ENCODE measurements around the gene PRDM9.
A peak's percentile ranks its signal among the peaks of the same experiment; 100 is the strongest.
"Not testable (repeated sequence)": the region's sequence is repeated elsewhere in the genome, so short reads cannot be mapped to it uniquely, and the experiment has no call there.

PRDM9 gene

DNA sequence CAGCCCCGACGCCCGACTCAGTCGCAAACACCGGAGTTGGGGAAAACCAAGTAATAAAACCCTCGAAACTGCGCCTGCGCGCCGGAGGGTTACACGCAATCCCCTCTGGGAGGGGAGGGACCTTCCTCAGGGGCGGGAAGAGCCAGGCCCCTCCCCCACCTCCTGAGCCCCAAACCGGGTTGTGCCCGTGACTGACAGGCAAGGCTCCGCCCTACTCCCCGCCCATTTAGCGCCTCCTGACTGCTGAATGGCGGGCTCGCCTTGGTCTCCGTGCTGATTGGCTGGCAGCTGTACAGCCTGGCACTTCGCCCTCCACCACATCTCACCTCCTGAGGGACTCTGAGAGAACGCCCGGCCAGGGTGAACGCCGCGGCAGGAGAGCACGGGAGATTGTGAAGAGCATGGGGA is at the start of gene PRDM9:
PRDM9 (plus strand) TSS at position 332 of the 408 bp plus-strand sequence. CDS start 1,425 bp downstream, outside the sequence.
- FAIRE-seq: no peak
- no peak for DNase-seq (ENCODE audit: low spot score)

DNA sequence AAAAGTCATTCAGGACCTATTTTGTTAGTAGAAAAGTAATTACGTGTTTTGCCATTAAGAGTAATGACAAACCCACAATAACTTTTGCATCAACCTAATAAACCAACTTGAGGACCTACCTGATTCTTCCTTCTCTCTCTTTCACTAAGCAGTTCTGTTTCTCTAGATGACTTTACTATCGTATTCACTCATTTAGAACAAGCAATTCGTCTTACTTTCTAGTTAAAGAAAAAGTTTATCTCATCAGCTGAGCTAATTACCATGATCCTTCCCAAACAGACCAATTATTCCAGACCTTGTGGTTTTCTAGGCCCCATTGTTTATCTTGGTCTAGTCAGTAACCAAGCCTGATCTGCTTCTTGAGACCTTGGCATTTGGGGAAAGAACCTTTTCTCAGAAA is 49.6 kb upstream of the PRDM9 start:
- FAIRE-seq (no peak), DNase-seq (ENCODE audit: low spot score) (no peak)

DNA sequence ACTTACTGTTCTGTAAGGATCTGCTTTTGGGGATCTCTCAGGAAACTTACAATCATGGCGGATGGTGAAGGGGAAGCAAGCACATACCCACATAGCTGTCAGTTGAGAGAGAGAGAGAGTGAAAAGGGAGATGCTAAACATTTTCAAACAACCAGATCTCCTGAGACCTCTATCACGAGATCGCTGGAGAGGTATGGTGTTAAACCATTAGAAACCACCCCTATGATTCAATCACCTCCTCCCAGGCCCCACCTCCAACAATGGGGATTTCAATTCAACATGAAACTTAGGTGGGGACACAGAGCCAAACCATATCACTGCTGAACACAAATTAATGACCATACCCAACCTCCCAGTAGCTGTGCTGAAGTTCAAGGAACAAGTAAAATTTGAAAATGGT is 48.2 kb upstream of the PRDM9 start:
- DNase-seq (ENCODE audit: low spot score) (no peak), FAIRE-seq (no peak)

DNA sequence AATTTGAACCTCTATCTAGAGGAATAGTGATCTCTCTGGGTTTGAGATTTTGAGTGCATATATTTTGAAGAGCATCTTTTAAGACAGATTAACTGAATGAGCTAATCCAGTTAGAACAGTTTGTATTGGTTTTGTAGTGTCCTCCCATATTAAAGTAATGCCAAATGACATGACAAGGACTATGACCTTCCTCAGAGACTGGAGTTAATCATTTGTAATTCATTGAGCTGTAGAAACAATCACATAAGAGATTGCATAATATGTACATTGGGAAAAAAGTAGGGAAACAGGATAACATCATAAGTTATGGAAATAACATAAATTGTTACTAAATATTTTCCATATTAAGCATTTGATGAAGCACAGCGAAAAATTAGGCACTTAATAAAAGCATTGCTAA is 45.8 kb upstream of the PRDM9 start:
- DNase-seq (ENCODE audit: low spot score) (no peak), FAIRE-seq (no peak)

DNA sequence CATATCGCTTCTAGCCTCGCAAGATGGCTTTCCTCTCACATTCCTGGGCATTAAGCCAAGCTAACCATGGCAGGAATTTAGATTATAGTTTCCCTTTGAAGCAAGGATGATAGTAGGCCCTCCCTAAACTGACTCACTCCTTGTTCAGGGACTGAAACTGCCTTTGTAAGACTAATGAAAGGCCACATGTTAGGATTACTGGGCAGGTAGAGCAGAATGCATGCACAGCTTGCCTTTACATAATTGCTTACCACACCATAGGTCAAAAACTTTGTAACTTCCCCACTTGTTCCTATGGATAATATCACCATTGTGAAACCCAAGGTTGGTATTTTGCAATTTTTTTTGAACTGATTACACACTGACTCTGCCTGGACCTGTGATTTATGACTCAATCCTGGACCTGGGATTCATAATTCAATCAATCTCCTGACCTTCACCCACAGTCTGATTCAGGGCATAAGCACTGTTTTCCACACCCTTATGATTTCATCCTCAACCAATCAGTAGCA is 41.0 kb upstream of the PRDM9 start:
- FAIRE-seq (peak; percentile 67), DNase-seq (ENCODE audit: low spot score) (peak; percentile 75)

DNA sequence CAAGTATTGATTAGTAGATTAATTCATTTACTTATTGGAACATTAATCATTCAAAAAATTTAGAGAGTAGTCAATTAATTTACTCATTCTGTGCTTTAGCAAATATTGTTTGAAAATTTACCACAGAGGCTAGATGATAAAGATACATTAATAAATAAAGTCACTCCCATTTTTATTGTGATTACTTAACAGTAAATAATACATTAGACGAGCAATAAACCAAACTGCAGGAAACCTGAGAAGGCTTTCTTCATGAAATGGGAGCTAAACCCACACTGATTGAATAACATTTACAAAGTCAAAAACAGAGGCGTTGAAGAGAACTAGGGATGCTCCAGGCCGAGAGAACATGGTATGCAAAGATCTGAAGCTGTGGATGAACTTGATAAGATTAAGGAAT is 38.8 kb upstream of the PRDM9 start:
- FAIRE-seq (no peak), DNase-seq (ENCODE audit: low spot score) (no peak)

DNA sequence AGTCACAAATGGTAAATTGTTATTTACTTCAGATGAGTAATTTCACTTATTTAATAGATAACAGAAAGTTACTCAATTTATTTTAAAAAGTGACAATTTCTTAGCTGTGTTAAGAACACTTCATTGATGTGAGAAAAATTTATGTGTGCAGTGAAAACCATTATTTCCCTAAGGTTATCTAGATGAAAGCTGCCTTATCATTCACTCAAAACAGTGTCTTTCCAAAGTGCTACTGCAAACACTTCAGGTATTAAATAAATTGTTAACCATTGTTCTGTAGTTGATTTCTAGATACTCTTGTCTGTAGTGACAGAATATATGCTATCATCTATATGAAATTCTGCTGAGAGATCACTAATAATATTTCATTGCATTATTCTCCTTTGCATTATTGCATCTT is 33.5 kb upstream of the PRDM9 start:
- FAIRE-seq (no peak), DNase-seq (ENCODE audit: low spot score) (no peak)

DNA sequence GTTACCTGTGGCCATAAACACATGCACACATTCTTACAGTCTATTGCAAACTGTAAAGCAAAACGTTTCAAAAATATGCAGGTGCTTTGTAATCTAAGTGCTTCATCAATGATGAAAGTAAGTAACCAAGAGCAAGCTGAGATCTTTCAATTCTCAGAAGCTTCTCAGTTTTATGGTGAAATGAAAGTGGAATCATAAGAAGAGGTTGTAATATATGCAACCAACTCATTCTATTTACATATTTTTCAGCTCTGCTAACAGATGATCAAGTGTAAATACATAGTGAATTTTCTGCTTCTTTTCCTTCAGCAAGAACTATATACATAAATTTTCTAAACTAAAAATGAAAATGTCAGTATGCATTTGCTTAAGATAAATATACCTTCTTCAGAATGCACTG is 33.1 kb upstream of the PRDM9 start:
- FAIRE-seq (no peak), DNase-seq (ENCODE audit: low spot score) (no peak)

DNA sequence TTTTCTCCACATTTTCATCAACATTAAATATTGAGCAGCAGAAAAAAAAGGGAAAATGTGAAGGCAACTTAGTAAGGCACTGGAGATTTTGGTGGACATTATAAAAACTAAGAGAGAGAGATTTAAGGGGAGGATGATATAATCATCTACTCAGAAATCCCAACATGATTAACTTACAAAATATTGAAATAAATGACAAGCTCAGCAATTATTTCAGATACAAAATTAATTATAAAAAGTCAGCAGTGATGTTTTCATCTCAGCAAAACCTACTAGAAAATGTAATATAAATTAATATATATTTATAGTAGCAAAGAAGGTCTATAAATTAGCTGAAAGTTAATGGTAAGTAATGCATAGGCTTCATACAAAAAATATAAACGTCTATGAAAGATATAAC is 30.8 kb upstream of the PRDM9 start:
- DNase-seq (ENCODE audit: low spot score) (no peak), FAIRE-seq (no peak)

DNA sequence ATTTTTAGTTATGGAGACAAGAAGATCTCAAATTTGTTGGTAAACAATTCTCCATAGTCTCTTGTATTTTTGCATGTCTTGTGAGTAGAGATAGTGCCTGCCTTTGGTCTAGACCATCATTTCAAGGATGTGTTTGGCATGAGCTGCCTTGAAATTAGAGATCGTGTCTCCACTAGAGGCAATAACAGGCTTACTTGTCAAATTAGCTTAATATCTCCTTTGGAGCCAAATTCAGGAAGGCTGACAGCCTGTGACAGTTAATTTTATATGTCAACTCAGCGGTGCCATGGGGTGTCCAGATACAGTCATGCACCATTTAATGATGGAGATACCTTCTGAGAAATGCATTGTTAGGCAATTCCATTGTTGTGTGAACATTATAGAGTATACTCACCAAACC is 24.8 kb upstream of the PRDM9 start:
- FAIRE-seq: no peak
- DNase-seq (ENCODE audit: low spot score): no peak

DNA sequence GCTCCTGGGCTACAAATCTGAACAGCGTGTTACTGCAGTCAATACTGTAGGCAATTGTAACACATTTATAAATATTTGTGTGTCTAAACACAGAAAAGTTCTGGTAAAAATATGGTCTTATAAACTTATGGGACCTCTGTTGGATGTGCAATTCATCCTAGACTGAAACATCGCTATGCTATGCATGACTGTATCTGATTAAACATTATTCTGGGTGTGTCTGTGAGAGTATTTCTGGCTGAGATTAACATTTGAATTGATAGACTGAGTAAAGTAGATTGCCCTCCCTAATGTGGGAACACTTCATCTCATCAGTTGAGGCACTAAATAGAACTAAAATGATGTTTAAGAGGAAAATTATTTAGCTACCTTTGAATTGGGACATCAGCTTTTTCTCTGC is 24.3 kb upstream of the PRDM9 start:
- DNase-seq (ENCODE audit: low spot score) (no peak), FAIRE-seq (no peak)

DNA sequence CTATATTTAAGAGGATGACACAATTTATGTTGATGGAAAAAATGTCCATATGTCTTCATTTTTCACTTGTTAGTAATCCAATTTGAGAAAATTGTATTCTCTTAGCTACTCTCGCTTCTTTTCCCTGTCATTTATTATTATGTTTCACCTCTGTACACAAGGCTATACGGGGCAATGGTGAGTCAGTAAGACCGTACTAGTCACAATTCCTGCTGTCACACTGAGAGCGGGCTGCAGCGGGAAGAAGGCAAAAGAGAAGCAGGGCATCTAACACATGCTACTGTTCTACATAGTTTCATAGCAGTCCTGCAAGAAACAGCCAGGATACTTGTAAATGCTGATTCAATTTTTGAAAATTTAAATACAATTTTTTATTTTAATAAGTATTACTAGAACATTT is 23.3 kb upstream of the PRDM9 start:
- DNase-seq (ENCODE audit: low spot score) (no peak), FAIRE-seq (no peak)

DNA sequence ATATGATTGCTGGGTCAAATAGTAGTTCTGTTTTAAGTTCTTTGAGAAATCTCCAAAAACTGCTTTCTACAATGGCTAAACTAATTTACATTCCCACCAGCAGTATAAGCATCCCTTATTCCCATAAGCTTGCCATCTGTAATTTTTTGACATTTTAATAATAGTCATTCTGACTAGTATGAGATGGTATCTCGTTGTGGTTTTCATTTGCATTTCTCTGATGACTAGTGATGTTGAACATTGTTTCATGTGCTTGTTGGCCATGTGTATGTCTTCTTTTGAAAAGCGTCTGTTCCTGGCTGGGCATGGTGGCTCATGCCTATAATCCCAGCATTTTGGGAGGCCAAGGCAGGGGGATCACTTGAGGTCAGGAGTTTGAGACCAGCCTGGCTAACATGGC is 21.2 kb upstream of the PRDM9 start:
- not testable (repeated sequence) for DNase-seq (ENCODE audit: low spot score); FAIRE-seq

DNA sequence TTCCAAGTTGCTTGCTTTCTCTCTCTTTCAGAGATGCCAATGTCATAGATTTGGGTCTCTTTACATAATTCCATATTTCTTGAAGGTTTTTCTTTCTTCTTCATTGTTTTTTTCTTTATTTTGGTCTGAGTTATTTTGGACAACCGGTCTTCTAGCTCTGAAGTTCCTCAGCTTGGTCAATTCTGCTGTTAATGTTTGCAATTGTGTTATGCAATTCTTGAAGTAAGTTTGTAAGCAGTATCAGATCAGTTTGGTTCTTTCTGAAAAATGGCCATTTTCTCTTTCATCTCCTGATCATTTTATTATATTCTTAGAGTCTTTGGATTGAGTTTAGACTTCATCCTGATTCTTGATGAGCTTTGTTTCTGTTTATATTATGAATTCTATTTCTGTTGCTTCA is 16.4 kb upstream of the PRDM9 start:
- DNase-seq (ENCODE audit: low spot score) (no peak), FAIRE-seq (no peak)

DNA sequence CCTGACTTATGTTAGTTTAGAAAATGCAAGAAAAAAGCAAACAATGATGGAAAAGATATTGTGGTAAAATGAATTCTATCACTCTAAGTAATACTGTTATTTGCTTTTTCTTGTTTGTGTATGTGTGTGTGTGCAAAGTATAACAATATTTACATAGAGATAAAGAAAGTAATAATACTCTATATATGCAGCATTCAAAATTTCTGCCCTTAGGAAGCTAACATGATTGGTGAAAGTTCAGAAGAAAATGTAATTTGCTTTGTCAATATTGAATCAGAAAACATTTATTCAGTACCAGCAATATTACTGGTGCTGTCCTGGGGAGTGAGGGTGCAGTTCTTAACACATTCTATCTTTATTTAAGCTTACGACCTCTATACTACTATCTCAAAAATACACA is 12.9 kb upstream of the PRDM9 start:
- no peak for FAIRE-seq
- no peak for DNase-seq (ENCODE audit: low spot score)

DNA sequence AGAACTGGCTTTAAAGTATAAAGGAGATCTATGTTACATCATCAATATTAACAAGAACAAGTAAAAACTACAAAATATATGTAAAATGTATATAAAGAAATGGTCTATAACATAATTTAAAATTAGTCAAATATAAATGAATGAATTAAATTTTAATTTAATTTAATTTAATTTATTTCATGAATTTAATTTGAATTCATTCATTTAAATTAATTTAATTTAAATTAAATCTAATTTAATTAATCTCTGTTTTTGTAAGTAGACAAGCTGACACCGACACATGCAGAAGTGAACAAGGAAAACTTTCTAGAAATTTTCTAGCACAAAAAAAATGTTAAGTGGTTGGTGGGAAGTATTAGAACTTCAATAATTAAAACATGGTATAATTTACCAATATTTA is 10.8 kb upstream of the PRDM9 start:
- FAIRE-seq: peak; percentile 84
- no peak for DNase-seq (ENCODE audit: low spot score)

DNA sequence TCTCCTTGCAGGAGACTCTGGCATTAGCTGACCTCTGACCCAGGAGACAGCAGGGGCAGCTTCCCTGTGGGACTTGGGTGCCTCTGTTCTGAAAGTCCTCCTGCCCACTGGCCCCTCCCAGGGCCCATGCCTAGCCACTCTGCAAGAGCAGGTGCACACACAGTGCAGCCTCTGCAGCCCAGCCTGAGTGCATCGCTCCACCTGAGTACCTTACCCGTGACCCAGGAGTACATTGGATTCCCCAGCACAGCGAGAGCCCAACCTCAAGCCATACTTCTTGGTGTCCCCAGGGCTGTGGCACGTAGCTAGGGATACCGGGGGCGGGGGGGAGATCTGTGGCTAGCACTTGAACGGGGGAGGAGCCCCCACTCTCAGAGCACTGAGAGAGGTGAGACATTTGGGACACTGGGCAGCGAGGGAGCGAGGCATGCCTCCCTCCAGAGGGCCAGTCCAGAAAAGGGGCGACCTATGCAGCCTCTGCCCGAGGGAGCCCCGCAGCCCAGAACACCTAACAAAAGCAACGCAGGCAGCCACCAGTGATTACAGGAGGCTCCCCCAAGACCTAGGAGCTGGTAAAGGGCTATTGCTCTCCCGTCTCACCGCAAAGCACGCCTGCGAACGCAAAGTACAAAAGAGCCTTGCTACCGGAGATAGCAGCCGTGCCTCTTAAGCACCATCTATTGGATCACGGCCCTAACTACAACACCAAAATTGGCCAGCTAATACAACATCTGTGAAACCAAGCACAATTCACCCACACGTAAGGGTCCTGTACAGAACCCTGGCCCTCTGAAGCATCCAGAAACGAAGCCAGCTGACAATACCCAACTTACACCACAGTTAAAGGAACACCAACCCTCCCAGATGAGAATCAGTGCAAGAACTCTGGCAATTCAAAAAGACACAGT is 826 bp upstream of the PRDM9 start:
- no peak for DNase-seq (ENCODE audit: low spot score)
- FAIRE-seq: no peak

DNA sequence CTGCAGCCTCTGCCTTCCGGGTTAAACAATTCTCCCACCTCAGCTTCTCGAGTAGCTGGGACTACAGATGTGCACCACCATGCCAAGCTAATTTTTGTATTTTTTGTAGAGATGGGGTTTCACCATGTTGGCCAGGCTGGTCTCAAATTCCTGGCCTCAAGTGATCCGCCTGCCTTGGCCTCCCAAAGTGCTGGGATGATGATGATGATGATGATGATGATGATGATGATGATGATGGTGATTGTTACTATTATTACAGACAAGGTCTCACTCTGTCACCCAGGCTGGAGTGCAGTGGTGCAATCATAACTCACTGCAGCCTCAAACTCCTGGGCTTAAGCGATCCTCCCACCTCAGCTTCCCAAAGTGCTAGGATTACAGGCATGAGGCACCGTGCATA is 3.0 kb downstream of the PRDM9 start:
- not testable (repeated sequence) for FAIRE-seq; DNase-seq (ENCODE audit: low spot score)

DNA sequence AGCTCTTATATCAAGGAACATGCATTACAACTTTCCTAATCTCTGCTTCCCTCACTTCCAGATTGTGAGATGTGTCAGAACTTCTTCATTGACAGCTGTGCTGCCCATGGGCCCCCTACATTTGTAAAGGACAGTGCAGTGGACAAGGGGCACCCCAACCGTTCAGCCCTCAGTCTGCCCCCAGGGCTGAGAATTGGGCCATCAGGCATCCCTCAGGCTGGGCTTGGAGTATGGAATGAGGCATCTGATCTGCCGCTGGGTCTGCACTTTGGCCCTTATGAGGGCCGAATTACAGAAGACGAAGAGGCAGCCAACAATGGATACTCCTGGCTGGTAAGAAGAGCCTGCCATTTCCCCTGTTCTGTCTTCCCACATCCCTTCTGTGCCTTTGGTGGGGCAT is 15.1 kb downstream of the PRDM9 start:
- DNase-seq (ENCODE audit: low spot score): no peak
- no peak for FAIRE-seq

DNA sequence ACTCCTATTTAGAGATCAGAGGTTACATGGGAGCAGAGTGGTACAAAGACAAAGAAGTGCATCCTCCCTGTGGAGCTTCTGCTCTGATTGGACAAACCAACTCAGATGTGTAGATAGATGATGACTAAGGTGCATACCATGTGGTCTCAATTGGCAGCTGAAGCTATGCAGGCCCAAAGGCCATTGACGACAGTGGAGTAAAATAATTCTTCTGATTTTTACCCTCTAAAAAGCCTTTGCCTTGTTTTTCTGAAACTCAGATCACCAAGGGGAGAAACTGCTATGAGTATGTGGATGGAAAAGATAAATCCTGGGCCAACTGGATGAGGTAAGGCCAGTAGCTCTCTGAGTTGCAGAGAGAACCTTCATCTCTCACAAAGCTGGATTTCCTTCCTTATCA is 15.6 kb downstream of the PRDM9 start:
- FAIRE-seq: no peak
- DNase-seq (ENCODE audit: low spot score): no peak

DNA sequence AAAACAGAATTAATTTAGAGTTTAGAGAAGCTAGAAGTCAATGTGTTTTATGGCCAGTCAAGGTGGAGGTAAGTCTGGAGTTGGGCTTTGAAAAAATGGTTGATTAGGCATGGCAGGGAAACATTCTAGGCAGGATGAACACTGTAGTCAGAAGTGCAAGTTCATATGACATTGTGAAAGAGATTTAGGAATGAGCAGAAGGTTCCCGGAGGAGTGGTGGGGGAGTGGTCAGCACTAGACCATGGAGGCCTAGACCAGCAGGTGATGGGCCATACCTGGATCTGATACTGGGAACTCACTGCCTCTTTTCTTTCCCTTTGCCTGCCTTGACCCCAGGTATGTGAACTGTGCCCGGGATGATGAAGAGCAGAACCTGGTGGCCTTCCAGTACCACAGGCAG is 16.6 kb downstream of the PRDM9 start:
- no peak for FAIRE-seq
- no peak for DNase-seq (ENCODE audit: low spot score)

DNA sequence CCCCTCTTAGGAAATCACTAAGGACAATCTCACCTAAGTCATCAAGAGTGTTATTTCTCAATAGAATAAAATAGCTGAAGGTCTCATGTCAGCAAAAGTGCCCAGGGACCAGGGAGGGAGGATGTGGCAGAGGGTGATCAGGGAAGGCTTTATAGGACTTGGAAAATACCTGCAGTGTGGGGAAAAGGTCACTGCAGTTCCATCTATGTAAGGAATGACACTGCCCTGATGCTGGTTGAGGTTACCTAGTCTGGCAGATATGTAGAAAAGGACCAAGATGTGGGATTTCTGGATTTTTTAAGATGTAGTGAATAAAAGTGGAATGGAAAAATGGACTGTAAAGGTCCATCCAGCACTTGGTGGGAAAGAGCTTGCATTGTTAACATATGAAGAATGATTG is 18.3 kb downstream of the PRDM9 start:
- no peak for FAIRE-seq
- DNase-seq (ENCODE audit: low spot score): no peak

DNA sequence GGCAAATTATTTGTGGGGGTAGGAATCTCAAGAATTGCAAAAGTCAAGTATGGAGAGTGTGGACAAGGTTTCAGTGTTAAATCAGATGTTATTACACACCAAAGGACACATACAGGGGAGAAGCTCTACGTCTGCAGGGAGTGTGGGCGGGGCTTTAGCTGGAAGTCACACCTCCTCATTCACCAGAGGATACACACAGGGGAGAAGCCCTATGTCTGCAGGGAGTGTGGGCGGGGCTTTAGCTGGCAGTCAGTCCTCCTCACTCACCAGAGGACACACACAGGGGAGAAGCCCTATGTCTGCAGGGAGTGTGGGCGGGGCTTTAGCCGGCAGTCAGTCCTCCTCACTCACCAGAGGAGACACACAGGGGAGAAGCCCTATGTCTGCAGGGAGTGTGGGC is 19.2 kb downstream of the PRDM9 start:
- DNase-seq (ENCODE audit: low spot score); FAIRE-seq: not testable (repeated sequence)

Measured in RCC 7860 (cell line).